Occipital lobe (tissue), 2 donors: ENCODE data around the gene USP2. TPM values are rescaled to one million over a fixed set of nuclear protein-coding genes. Genes with fewer than 3 reads are reported as not detected.
"Not testable (repeated sequence)": the region's sequence is repeated elsewhere in the genome, so short reads cannot be mapped to it uniquely, and the experiment has no call there.

Experiments used
- DNase-seq: peaks from one replicate; lab custom pipeline; 2025; lab: John Stamatoyannopoulos, UW
- total RNA-seq: library from RNA; depleted of rRNA; stranded (reverse); fragments of >200 nt; gene quantifications from one replicate; pipeline ENCODE4 v1.2.3, GENCODE V29; 2014

Gene USP2
- total RNA-seq, 1 donor from 2014 or later, result 1.6 TPM

DNA sequence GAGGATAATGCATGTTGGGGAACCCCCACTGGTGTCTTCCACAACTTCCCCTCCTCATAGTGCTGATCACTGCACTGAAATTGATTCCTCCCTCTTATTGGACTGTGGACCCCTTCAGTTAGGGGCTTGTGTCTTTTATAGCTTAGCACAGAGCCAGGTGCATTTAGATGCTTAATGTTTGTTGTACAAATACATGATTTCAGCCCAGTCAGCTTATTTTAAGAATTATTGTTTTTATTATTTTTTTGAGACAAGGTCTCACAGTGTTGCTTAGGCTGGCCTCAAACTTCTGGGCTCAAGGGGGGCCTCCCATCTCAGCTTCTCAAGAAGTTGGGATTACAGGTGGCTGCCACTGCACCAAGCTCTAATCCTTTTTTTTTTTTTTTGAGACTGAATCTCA is 33.2 kb upstream of the USP2 start:
- DNase-seq, result no peak

GRCh38 chr11:119414321-119414720 is 32.8 kb upstream of the USP2 start:
- no peak for DNase-seq

DNA sequence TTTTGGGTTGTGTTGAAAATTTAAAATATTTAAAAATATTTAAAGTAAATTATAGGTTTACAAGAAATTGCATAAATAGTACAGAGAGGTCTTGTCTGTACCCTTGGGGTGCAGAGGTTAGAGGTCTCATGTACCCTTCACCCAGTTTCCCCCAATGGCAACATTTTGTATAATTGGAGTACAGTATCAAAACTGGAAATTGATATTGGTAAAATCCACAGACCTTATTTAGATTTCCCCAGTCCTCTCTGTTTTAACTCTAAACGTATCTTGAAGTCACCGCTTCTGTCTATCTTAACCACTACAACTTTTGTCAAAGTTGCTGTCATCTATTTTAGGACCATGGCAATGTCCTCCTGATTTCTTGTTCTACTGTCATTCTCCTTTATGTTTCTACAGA is 30.6 kb upstream of the USP2 start:
- DNase-seq, result no peak

GRCh38 chr11:119410501-119410900 is 29.0 kb upstream of the USP2 start:
- DNase-seq, result no peak

GRCh38 chr11:119409731-119410130 is 28.2 kb upstream of the USP2 start:
- DNase-seq, result no peak

DNA sequence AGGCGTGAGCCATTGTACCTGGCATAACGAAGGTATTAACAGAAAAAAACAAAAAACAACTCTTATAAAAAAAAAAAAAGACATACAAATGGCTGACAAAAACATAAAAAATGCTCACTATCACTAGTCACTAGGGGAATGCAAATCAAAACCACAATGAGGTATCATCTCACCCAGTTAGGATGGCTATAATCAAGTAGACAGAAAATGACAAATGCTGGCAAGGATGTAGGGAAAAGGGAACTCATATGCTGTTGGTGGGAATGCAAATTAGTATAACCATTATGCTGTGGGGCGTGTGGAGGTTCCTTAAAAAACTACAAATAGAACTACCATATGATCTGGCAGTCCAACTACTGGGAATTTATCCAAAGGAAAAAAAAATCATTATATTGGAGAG is 24.5 kb upstream of the USP2 start:
- DNase-seq, result no peak

DNA sequence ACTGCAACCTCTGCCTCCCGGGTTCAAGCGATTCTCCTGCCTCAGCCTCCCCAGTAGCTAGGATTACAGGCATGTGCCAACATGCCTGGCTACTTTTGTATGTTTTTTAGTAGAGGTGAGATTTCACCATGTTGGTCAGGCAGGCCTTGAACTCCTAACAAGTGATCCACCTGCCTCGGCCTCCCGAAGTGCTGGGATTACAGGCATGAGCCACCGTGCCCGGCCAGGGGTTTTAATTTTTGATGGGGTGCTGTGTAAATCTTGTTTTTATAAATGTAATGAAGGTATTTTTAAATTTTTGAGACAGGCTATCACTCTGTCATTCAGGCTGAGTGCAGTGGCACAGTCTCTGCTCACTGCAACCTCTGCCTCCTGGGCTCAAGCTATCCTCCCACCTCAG is 24.0 kb upstream of the USP2 start:
- not testable (repeated sequence) for DNase-seq

- no peak for DNase-seq
Observed at GRCh38 chr11:119404872-119405271, 23.4 kb upstream of the USP2 start.

GRCh38 chr11:119403021-119403420 is 21.5 kb upstream of the USP2 start:
- no peak for DNase-seq

DNA sequence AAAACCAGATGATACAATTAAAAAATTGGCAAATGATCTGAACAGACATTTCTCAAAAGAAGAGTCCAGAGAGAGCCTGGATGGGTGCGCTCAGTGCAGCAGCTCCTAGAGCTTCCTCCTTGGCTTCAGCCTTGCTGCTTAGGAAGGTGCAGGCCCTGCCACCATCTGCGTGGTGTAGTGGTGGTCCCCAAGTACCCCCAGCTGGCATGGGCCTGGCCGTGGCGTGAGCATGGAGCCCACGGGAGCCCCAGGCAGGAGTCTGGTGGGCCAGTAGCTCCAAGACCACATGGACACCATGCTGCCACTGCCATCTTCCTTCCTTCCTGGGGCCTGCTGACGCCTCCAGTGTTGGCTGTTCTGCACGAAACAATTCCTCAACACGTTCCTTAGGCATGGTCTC is 21.0 kb upstream of the USP2 start:
- DNase-seq, result no peak

DNA sequence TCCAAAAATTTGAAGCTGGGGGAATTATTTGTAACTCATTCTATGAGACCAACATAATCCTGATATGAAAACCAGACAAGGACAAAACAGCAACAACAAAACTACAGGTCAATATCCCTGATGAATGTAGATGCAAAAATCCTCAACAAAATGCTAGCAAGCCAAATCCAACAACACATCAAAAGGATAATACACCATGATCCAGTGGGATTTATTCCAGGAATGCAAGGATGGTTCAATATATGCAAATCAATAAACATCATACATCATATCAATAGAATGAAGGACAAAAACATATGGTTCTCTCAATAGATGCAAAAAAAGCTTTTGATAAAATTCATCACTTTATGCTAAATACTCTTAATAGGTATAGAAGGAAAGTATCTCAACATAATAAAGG is 19.4 kb upstream of the USP2 start:
- no peak for DNase-seq

- no peak for DNase-seq
Observed at GRCh38 chr11:119397740-119398139, 16.2 kb upstream of the USP2 start.

DNA sequence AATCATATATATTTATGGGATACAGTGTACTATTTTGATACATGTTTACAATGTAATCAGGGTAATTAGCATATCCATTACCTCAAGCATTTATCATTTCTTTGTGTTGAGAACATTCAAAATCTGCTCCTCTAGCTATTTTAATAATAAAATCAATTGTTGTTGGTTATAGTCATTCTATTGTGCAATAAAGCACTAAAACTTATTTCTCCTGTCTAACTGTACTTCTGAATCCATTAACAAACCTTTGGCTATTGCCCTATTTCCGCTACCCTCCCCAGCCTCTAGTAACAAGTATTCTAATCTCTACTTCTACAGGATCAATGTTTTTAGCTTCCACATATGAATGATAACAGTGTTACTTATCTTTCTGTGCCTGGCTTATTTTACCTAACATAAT is 15.3 kb upstream of the USP2 start:
- no peak for DNase-seq

GRCh38 chr11:119391275-119391674 is 9.8 kb upstream of the USP2 start:
- no peak for DNase-seq

- no peak for DNase-seq
Observed at GRCh38 chr11:119389611-119390254, 8.2 kb upstream of the USP2 start.

GRCh38 chr11:119388103-119388502 is 6.6 kb upstream of the USP2 start:
- no peak for DNase-seq

DNA sequence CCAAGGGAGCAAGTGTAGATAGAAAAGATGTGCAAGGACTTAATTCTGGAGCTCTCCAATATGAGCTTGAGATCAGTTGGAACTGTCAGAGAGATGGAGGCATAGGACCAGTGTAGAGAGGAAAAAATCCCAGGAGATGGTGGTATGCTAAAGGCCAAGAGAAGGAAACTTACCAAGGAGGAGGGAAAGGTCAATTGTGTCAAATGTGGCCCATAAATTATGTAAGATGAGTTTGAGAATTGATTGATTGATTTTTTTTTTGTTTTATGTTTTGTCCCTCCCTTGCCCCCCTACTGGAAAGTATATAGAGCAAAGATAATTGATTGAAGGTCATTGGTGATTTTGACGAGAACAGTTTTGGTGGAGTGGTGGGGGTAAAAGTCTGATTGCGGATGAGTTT is 2.8 kb upstream of the USP2 start:
- DNase-seq, result no peak

- not testable (repeated sequence) for DNase-seq
Observed at GRCh38 chr11:119382513-119382912, 1.0 kb upstream of the USP2 start.

GRCh38 chr11:119382101-119382500 is 611 bp upstream of the USP2 start:
- DNase-seq, result no peak

- DNase-seq, result no peak
Observed at GRCh38 chr11:119380827-119381180, 686 bp downstream of the USP2 start.

DNA sequence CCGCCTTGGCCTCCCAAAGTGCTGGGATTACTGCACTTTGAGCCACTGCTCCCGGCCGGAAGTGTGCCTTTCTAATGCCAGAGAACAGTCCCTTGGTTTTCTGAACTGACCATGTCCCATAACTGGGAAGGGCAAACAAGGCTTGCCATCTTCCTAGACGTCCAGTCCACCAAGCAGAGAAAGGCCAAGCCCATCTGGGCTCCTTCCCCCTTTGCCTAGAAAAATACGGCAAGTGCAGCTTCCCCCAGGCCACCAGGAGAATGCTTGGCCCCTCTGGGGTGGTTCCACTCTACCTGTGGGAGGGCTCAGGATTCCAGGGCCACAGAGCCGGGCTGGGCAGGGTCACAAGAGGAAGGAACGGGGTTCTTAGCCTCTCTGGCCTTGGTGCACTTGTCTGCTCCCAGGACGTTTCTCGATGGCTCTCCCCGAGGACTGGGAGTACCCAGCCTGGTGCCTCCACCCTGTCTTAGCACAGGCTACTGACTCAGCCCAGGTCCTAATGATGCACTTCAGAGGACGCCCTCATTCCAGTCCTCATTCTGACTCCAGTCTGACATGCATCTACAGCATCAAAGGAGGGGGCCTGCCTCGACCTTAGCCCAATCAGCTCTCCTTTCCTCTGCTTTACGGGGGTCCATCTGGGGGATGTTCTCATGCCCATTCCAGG is 1.2 kb downstream of the USP2 start:
- DNase-seq, result no peak

DNA sequence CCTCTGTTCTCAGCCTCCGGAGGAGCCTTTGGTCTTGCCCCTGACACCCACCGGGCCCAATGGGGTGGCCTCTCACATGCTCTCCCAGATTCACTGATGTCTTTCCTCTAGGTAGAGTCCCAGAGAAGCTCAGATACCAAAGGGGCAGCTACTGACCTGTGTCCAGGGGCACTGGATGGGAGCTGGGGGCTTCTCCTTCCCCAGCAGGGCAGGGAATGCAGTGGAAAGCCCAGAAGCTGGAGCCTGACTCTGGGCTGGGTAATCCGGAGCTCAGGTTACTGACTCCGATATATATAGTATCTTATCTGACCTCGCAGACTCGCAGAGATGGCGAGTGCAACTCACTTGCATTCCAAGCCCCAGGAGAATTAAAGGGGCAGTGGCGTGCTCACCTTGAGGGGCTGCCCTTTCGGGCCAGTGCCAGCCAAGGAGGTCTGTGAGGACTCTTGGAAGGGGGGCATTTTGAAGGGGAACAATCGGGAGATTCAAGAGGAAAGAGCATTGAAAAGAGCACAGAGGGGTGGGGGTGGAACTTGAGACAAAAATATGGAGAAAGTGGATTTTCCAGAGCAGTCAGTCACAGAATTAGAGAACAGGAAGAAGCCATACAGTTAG is 2.5 kb downstream of the USP2 start:
- no peak for DNase-seq

DNA sequence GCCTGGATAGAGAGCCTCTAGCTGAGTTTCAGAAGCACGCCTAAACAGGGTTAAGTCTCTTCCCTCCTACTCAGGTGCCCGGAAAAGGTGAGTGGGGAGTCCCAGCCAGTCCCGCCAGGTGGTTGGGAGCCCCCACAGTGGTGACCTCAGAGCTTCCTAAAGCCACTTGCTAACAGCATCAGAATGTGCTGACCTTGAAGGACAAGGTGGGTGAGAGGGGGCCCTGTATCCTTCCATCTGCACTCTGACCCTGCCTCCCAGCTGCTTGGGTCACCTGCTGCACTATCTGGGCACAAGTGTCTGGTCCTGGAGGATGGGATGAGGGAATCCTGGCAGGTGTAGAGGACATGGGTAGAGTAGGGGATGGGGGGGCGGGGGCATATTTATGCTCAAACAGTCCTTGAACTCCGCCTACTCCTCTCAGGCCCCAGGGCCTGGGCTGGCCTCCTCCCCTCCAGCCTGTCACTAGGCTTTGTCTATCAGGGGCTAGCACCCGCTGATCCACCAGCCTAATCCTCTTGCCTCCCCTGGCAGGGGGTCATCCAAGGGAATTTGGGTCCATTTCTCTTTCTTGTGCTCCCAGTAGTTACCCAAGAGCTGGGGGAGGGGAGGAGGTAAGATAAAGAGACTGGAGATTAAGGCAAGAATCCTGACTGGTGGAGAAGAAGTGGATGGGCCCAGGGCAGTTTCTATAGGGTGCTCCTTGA is 3.4 kb downstream of the USP2 start:
- DNase-seq, result no peak
